Transverse colon (tissue), 3 donors: ENCODE data around the gene TBCK.

Experiments used
- CTCF ChIP-seq, 5 experiments: fragments of 200-600 bp in 3 of 5; fragments of 450-650 bp in 2 of 5; sonication (generic) in 3 of 5; IDR thresholded peaks; 1 replicate in 2 of 5; 2 replicates in 3 of 5; pipeline ENCODE4 v1.5.1; 2016 to 2017; ENCODE audit warnings: antibody characterized with exemption in 5 of 5, inconsistent platforms in 3 of 5, mild to moderate bottlenecking in 2 of 5, moderate library complexity in 1 of 5
- POLR2A ChIP-seq: fragments of 450-650 bp; IDR thresholded peaks from one replicate; pipeline ENCODE4 v1.6.1; 2016; ENCODE audit warnings: antibody characterized with exemption, mild to moderate bottlenecking, moderate library complexity

GRCh38 chr4:106302062-106302438 lies 14.0 kb downstream of the TBCK start:
- TF ChIP-seq CTCF (IDR thresholded peaks at IDR 0.05) (no peak), POLR2A (no peak)
